ENCODE results near the gene PDK1.

PDK1 gene

DNA sequence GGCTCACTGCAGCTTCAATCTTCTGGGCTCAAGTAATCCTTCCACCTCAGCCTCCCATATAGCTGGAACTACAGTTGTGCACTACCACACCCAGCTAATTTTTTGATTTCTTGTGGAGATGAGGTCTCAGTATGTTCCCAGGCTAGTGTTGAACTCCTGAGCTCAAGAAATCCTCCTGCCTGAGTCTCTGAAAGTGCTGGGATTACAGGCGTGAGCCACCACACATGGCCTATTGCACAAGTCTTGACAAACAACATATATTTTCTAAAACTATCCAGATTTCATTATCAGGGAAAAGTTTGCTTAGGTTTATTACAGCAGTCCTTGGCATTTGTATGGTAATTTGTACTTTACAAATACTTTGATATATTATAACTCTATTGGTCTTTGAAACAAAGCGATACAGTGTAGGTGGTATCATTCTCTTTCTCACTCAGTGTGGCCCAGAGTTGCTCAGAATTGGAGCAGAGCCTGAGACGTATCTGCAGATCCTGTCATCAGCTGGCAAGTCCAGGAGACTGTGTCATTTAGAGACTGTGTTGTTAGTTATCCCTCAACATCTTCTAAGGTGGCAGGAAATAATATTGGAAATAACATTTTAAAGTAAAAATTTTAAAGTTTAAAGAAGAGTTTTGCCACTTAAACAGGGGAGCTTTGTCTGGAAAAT is 41.4 kb downstream of the PDK1 start:
- no peak for DNase-seq (ENCODE audit: low read depth, low spot score)

DNA sequence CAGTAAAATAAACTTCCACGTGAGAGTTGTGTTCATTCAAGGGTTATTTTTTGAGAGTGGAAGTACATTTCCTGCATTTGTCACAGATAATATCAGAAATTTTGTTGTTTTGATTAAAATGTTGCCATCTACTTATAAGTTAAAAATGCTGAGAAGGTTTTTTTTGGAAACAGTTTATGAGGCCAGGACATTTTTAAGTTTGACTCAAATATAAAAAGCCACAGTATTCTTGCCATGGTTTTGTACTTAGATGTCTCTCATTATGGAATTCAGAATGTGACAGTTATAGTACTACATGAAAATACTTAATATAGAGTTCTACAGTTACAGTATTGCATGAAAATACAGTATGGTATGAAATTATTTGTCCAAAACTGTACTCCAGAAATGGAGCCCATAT is 44.1 kb downstream of the PDK1 start:
- DNase-seq (ENCODE audit: low read depth, low spot score): no peak

DNA sequence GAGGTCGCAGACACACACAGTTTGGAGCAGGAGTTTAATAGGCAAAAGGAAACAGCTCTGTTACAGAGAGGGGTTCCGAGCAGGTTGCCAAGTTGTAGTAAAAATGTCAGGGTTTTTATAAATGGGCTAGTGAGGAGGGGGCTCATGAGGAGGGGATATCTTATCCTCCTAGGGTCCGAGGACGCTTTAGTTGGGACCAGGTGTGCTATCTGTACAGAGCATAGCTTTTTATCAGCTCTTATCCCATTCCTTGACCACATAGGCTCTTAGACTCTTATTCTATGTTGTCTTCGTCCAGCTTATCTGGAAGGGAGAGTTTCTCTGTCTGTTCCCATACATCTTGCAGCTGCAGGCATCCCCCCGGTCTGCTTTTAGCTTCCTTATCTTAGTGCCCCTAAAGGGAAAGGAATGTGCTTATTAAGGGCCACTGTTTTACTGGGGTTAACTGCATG is 44.7 kb downstream of the PDK1 start:
- no peak for DNase-seq (ENCODE audit: low read depth, low spot score)

DNA sequence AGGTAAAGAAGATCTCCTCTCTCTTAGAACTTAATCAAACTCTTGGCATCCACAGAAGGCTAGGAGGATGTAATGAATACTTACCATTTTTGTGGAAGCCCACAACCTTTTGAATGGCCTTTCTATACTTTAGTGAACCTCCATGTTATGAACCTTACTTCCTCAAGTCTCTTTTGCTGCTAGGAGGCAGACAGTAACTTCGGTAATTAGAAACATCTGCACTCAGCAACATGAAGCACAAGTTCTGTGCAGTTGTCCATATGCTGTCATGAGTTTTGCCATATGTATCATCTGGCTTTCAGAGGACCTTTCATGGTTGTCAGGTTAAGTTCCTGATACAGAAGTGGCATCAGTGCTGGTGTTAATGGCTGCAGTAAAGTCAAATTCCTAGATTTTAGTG is 50.4 kb downstream of the PDK1 start:
- no peak for DNase-seq (ENCODE audit: low read depth, low spot score)

DNA sequence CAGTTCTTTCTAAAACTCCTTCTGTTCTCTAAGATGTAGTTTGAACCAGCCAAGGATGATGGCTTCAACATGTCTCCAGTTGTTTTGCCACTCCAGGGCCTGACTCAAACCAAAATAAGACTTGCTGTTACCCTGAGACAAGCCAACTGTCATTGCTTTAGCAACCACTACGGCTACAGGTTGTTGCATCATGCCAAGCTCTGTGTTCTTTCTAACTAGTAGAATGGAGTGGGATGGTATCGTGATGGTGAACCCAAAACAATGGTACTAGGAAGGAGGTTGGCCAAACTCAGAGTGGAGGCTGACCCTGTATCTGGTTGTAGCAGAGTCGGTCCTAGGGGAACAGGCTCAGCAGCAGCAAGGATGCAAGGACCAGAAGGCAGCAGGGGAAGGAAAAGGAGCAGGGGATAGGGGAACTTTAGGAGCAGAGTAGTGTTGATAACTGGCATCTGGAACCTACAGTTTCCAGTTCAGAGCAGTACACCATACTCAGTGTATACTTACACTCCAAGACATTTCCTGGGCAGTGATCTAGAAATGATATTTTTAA is 51.6 kb downstream of the PDK1 start:
- no peak for DNase-seq (ENCODE audit: low read depth, low spot score)

DNA sequence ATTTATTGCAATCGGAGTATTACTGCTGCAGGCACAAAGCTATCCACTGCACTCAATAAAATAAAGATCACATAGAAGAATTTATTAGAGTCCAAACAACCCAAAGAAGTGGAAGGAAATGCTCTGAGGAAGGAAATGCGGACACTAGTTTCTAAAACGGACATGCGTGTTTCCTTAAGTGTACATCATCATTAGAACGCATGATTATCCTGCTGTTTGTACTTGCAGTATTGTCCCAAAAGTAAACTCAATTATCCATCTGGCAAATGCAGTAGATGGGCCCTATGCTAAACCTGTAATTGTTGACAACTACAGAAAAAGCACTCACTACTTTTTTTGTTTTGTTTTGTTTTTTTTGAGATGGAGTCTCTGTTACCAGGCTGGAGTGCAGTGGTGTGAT is 53.6 kb downstream of the PDK1 start:
- DNase-seq (ENCODE audit: low read depth, low spot score): no peak

DNA sequence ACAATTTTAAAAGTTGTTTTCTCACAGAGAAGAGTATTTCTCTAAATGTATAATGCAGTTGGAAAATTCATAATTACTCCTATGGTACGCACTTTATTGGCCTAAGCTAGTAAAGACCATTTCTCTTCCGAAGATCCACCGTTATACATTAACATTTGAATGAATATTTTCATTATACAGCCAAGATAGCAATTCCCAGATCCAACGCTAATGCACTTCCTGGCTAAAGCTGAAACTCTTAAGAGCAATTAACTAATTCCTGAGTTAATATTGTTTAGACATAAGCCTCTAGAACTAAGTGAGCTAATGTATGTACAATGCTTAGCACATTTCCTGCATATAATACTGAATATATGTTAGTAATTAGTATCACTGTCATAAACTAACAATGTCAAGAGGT is 56.2 kb downstream of the PDK1 start:
- no peak for DNase-seq (ENCODE audit: low read depth, low spot score)

DNA sequence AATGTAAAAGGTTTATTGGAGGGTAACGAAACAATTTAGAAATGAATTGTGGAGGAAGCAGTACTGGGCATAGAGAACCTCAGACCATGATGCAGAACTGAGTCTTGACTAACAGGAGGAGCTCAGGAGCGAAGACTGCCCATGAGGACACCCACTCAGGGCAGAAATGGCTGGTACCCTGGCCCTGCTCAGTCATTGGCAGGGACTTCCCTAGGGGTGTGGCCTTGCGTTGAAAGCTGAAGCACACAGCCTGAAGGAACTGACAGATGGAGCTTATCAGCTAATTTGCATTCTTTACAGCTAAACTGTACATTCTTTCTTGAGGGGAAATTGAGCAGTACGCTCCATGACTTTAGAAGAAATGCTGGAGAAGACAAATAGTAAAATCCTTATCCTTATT is 57.1 kb downstream of the PDK1 start:
- DNase-seq (ENCODE audit: low read depth, low spot score): no peak

DNA sequence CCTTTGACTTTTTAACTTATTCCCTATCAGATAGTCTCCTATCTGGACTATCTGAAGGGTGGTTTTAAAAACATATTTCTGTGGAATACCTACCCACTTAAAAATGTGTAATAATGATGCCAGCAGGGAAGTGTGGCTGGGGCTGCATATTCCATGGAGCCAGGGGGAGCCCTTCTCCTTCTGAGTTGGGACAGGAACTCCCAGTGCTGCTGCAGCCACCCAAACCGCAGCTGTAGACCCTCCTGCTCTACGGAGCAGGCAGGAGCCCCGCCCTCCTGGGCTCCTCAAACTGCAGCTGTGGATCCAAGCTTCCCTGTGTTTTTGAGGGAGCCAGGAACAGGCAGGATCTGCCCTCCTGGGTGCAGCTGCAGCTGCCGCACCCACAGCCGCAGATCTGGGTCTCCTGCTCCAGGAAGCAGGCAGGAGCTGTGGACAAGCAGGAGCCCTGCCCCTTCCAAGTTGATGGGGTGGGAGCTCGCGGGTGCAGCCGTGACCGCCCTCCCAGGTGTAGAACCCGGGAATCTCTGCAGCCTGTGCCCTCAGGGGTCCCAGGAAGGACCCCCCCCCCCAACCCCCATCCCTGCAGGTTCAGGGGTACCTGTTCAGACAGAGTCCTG is 57.8 kb downstream of the PDK1 start:
- DNase-seq (ENCODE audit: low read depth, low spot score): no peak

DNA sequence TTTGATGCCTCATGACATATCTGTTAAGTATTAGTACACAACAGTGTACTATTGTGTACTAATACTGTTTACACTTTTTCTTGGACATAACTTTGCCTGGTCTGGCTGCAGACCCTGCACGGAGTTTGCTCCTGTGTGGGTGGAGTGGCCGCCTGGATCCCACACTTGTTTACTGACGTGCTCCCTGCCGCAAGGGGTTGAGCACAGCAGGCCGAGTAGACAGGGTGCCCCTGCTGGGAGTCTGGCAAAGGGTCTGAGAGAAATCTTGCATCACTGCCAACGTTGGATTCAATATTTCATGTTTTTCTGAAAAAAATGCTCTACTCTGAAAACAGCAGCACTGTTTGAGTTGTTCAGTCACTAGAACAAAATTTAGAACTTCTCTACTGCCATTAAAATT is 59.0 kb downstream of the PDK1 start:
- DNase-seq (ENCODE audit: low read depth, low spot score): peak; percentile 52

DNA sequence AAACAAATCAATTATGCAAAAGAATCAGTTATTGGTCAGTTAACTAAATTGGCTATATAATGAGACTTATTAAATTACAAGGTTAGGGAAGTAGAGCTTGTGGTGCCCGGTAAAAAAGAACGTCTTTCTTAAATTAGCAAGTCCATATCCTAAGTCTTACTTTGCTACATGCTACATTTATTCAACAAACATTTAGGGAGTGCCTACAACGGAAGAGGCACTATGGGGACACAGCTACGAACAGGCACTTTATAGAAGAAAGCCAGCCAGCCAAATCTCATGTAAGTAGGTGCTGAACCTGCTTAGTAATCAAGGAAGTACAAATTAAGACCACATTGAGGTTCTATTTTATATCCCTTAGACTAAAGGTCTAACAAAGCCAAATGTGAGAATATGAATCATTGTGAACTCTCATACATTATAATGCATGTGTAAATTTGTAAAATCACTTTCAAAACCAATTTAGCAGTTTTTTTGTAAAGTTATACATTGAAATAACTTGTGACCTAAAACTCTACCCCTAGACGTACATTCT is 59.9 kb downstream of the PDK1 start:
- DNase-seq (ENCODE audit: low read depth, low spot score): no peak

DNA sequence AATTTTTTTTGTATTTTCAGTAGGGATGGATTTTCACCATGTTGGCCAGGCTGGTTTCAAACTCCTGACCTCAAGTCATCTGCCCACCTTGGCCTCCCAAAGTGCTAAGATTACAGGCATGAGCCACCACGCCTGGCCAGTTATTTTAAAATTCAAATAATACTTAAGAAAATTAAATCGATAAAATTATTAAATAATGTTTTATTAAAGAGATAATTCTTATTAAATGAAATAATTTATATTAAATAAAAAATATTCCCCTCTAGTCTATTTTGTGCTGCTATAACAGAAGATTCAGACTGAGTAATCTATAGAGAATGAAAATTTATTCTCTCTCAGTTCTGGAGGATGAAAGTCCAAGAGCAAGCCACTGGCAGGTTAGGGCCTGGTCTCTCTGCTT is 61.2 kb downstream of the PDK1 start:
- DNase-seq (ENCODE audit: low read depth, low spot score): no peak

DNA sequence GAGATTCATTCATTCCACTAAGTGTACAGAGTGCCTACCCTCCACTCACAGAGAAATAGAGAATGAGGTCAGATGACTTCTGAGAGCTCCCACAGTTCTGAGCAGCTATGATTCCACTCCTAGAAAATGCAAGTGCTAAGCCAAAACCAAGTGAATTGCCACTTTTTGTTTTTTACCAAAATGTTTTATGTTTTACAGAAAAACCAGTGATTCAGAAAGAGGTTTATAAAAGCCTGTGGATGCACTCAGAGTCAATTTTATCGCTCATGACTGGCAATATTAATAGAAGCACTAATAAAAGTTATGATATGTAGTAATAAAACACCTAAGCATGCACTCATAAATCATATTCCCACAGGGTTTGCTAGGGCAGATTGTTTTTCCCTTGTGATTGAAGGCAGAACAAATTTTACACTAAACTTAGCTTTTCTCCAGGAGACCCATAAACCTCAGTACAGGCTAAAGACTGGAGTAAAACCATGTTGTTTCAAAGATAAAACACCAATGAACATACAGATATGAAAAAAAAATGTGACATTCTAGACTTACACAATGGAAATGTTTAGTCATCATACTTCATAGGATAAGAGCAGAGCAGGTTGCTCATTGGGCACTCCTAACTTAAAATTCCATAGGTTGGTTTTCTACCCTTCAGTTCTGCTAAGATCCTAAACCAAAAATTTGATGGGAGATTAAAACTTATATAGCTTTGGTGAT is 67.5 kb downstream of the PDK1 start:
- DNase-seq (ENCODE audit: low read depth, low spot score): no peak

DNA sequence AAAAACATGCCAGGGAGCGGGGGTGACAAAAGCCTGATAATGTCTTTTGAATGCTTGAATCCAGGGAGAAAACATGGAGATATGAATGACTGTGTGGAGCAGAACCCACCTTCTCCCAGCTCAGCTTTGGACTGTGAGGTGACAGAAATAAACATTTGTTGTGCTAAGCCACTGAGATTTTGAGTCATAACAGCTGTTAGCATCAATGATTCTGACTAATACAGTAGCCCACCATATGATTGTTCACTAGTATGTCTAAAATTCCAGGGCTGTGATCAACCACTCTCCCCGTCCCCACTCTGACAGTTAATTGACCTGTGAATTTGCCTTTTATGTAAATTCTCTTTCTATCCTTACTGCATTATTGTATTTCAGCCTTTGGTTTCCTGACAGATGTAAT is 69.1 kb downstream of the PDK1 start:
- no peak for DNase-seq (ENCODE audit: low read depth, low spot score)

DNA sequence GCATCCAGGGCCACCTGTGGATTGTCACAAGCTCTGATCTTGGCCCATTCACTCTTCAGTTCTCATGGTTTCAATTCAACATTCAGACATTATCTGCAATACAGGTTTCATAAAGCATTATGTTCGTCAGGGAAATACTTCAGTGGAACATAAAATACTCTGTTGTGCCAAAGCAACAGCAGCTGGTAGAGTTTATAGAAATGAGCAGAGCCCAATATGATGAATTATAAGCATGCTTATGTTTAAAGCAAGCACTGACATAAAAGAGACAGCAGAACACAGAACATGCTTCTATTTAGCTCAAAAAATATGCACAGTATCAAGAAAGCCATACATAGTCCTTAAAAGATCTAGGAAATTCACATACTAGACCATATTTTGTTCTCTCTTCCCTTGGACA is 71.3 kb downstream of the PDK1 start:
- DNase-seq (ENCODE audit: low read depth, low spot score): no peak

DNA sequence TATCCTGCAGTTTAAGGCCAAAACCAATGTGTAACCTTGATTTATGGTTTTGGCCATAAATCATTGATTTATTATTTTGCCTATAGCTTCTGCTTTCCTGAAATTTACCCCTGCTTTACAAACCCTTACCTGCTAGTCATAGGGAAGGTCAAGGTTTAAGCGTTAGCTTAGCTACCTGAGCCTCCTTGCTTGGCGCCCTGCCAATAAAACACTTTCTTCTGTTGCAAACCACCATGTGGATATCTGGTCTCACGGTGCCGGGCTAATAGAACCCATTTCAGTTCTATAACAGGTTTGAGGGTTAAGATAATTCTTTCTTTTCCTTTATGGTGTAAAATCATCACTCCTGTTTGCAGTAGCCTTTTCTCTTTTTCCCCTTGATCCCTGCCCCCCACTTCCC is 72.2 kb downstream of the PDK1 start:
- DNase-seq (ENCODE audit: low read depth, low spot score): no peak

DNA sequence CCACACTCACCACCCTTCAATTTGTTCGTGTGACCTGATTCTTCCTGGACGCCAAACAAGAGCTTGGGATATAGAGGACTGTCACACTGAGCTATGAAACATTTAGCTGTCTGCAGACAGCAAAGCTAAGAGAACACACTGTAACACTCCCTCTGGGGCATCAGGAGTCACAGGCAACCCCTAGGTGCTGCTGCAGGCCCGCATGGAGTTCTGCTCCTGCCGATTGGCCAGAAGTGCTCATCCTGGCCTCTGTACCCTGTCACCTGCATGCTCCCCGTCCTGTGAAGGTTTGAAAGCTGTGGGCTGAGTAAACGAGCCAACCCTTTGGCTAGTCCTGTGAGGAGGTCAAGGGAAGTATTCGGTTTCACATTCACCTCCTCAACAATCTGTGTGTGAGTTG is 73.7 kb downstream of the PDK1 start:
- no peak for DNase-seq (ENCODE audit: low read depth, low spot score)

DNA sequence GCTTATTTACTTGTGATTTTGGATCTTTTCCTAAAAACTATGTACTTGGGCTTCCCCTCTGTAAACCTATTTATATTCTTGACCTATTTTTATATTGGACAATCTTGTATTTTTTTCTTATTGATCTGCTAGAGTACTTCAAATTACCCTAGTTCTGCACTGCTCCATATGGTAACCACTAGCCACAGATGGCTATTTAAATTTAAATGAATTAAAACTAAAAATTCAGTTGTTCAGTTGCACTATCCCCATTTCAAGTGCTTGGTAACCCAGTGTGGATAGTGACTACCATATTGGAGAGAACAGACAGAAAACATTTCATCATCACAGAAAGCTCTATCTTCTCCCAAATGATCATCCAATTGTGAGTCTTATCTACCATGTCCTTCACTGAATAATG is 74.3 kb downstream of the PDK1 start:
- DNase-seq (ENCODE audit: low read depth, low spot score): no peak

DNA sequence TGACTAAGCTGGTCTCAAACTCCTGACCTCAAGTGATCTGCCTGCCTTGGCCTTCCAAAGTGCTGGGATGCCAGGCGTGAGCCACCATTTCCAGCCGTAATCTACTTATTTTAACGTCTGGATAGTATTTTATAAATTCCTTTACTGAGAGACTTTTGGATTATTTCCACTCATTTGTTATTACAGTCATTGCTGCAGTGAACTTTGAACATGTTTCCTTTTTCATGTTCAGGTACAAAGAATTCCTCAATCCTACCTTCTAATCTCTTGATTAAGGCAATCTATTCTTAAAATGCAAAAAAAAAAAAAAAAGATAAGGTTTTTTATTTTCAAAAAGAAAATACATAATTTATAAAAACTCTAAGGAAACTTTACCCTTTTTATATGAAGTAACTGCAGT is 78.6 kb downstream of the PDK1 start:
- DNase-seq (ENCODE audit: low read depth, low spot score): no peak

DNA sequence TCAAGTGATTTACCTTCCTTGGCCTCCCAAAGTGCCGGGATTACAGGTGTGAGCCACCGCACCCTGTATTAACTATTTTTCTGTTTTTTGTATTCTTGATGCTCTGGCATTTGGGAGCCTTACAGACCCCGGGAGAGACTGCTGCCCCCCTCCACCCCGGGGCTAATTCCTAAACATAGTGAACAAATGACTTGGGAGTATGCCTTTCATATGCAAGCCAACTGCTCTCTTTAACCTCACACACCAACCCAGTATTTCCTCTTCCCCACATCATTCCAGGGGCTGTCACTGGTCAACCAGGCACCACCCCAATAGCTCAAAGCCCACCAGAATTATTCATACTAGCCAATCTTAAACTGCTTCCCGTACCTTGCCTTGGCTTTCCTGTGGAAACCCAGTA is 79.7 kb downstream of the PDK1 start:
- no peak for DNase-seq (ENCODE audit: low read depth, low spot score)

DNA sequence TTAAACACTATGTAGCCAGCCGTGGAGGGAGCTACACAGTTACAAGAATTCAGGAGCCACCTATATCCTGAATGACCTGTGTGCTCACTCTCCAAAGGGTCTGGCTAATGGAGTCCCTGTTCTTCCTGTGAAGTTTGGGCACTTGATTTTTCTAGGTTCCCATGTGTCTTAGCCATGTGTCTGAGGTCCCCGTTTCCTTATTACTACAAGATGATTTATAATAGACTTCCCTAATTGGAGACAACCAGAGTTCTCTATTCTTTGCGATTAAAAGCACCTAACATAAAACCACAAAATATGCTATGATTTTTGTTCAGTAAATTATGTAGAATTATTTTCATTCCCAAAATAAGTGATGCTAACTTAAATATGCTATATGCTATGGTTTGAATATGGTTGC is 83.4 kb downstream of the PDK1 start:
- no peak for DNase-seq (ENCODE audit: low read depth, low spot score)

DNA sequence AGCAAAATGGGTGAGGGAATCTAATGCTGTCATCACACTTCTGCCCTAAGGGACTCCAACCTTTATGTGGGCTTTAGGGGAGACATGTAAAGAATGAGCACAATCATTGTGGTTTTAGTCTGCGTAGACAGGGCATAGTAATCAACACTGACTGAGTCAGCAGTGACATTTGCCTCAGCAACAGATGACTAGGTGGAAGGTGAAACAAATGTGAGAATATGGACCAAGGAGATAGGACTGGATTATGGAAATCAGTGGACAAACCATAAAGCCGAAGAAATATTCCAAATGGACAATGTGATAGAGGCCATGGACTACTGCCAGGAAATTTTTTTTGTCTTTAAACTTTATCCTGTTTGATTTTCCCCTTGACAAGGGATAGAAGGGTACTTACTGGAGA is 83.9 kb downstream of the PDK1 start:
- no peak for DNase-seq (ENCODE audit: low read depth, low spot score)

DNA sequence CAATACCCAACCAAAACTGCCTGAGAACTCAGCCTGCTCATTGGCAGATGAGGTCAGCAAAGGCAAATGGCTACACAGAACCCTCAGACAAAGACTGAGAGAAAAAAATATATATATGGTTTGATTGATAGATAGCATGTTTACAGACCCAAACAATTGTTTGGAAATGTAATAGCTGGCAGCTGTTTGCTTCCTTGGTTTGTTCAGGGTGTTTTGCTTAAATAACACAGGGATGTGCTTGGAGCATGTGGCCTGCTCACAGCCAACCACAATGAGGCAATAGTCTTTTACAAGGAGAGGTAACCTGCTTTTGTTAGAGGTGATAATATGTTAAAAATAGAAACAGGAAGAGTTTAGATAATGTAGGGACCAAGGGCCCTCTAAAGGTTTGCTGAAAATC is 84.5 kb downstream of the PDK1 start:
- no peak for DNase-seq (ENCODE audit: low read depth, low spot score)
